ENCODE measurements around the gene ZDHHC11. TPM values are rescaled to one million over a fixed set of nuclear protein-coding genes. Genes with fewer than 3 reads are reported as not detected.

Gene ZDHHC11
- total RNA-seq, 3 donors from 2014 or later: 3.0 to 11.3 (median 9.5) TPM

- intact Hi-C loops (cut with DNase I; ENCODE audit: low total_unique reads): loop anchor here (1.0 kb wide), 1 partner anchor 17 kb away; no protein-coding TSS in a partner anchor
- Histone ChIP-seq H3K4me1 (no peaks in the 10 kb centered on the region), H3K9me3 (no peaks in the 10 kb centered on the region), H3K27ac (no peak overlapping the region), H3K36me3 (peaks cover 20% of the 10 kb centered on the region), H3K27me3 (no peaks in the 10 kb centered on the region), H3K4me3 (no peak overlapping the region)
- no peak for DNase-seq (ENCODE audit: low spot score in 2 of 2)
- no peak for TF ChIP-seq POLR2A (IDR thresholded peaks at IDR 0.05)
- TF ChIP-seq CTCF (IDR thresholded peaks at IDR 0.05): no peak
- no peak for TF ChIP-seq POLR2AphosphoS5 (IDR thresholded peaks at IDR 0.05)
Observed at GRCh38 chr5:871596-872298, 21.0 kb upstream of the ZDHHC11 start.

- H3K36me3 ChIP-seq: peaks cover 20% of the 10 kb centered on the region
Observed at GRCh38 chr5:870956-871355, 20.2 kb upstream of the ZDHHC11 start.

GRCh38 chr5:868428-869135 lies 17.8 kb upstream of the ZDHHC11 start:
- Histone ChIP-seq H3K9me3 (no peaks in the 10 kb centered on the region), H3K4me3 (no peak overlapping the region), H3K27ac (no peak overlapping the region), H3K4me1 (no peaks in the 10 kb centered on the region), H3K36me3 (peaks cover 20% of the 10 kb centered on the region), H3K27me3 (no peaks in the 10 kb centered on the region)
- intact Hi-C loops (cut with DNase I; ENCODE audit: low total_unique reads): no loop called here
- DNase-seq (ENCODE audit: low spot score in 2 of 2): no peak
- no peak for TF ChIP-seq CTCF (IDR thresholded peaks at IDR 0.05)
- no peak for TF ChIP-seq POLR2AphosphoS5 (IDR thresholded peaks at IDR 0.05)
- no peak for TF ChIP-seq POLR2A (IDR thresholded peaks at IDR 0.05)

More at GRCh38 chr5:870956-871355, 20.2 kb upstream of the ZDHHC11 start:
- H3K27me3 ChIP-seq: no peaks in the 10 kb centered on the region
- intact Hi-C loops (cut with DNase I; ENCODE audit: low total_unique reads): loop anchor here (1.0 kb wide), 1 partner anchor 17 kb away; no protein-coding TSS in a partner anchor
- H3K4me1 ChIP-seq: no peaks in the 10 kb centered on the region
- H3K27ac ChIP-seq: no peak overlapping the region
- DNase-seq (ENCODE audit: low spot score in 2 of 2): no peak
- no peak overlapping the region for H3K4me3 ChIP-seq
- TF ChIP-seq POLR2AphosphoS5 (IDR thresholded peaks at IDR 0.05) (no peak), CTCF (IDR thresholded peaks at IDR 0.05) (no peak), POLR2A (IDR thresholded peaks at IDR 0.05) (no peak)
- no peaks in the 10 kb centered on the region for H3K9me3 ChIP-seq

GRCh38 chr5:867300-867870 lies 16.6 kb upstream of the ZDHHC11 start:
- Histone ChIP-seq H3K36me3 (peaks cover 20% of the 10 kb centered on the region), H3K4me1 (no peaks in the 10 kb centered on the region), H3K9me3 (no peaks in the 10 kb centered on the region), H3K27ac (no peak overlapping the region), H3K27me3 (no peaks in the 10 kb centered on the region), H3K4me3 (no peak overlapping the region)
- no peak for TF ChIP-seq CTCF (IDR thresholded peaks at IDR 0.05)
- intact Hi-C loops (cut with DNase I; ENCODE audit: low total_unique reads): no loop called here
- DNase-seq (ENCODE audit: low spot score in 2 of 2): no peak

- TF ChIP-seq POLR2A (IDR thresholded peaks at IDR 0.05): no peak
- intact Hi-C loops (cut with DNase I; ENCODE audit: low total_unique reads): no loop called here
- no peak overlapping the region for H3K27ac ChIP-seq
- no peaks in the 10 kb centered on the region for H3K9me3 ChIP-seq
- H3K4me1 ChIP-seq: no peaks in the 10 kb centered on the region
- H3K4me3 ChIP-seq: no peak overlapping the region
- no peak for DNase-seq (ENCODE audit: low spot score in 2 of 2)
- no peaks in the 10 kb centered on the region for H3K27me3 ChIP-seq
- H3K36me3 ChIP-seq: peaks cover 20% of the 10 kb centered on the region
Observed at GRCh38 chr5:865771-866170, 15.0 kb upstream of the ZDHHC11 start.
